SH-SY5Y (cell line): ENCODE measurements around the gene ARMC3.
A peak's percentile ranks its signal among the peaks of the same experiment; 100 is the strongest.

ENCODE experiments used
- GATA2 ChIP-seq: IDR thresholded peaks from 2 replicates; pipeline ENCODE4 v1.6.1; 2011; ENCODE audit warnings: mild to moderate bottlenecking, low read depth, low read length
- GATA3 ChIP-seq: IDR thresholded peaks from 2 replicates; pipeline ENCODE4 v1.6.1; 2011; ENCODE audit warnings: low read depth, mild to moderate bottlenecking, low read length, moderate library complexity

ARMC3 gene

DNA sequence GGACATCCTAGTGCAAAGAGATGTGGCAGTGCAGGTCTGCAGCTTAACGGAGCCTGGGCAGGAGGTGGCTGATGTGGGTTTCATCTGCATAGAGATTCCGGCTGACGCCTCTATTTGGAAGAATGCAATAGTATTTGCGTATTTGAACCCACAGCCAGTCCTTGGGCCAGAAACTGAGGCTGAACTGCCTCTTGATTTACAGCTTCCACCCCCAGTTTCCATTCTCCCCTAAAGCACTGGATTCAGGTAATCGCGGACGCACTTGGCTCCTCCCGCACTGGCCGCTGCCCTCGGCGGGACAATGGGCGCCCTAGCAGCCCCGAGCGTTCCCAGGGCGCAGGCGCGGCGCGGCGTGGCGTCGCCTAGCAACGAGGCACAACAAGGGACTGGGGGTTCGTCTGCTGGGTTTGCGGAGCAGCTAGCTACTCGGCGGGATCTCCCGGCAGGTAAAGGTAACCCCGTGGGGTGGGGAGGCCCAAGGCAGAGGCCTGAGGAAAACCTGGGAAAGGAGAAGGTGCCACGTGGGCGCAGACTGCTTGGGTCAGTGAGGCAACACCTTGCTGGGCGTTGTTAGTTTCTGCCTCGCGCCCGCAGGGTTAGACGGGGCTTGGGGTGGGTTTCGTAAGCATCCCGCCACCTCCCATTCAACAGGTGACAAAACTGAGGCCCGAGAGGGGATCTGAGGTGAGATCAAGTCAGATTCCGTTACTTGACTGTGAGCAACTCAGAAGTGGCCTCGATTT, at the start of gene ARMC3:
Gene ARMC3, plus strand, starts transcription at position 393 of the 743 bp plus-strand sequence. CDS start 3,944 bp downstream, outside the sequence.
- TF ChIP-seq GATA2 = no peak
- TF ChIP-seq GATA3 = no peak

DNA sequence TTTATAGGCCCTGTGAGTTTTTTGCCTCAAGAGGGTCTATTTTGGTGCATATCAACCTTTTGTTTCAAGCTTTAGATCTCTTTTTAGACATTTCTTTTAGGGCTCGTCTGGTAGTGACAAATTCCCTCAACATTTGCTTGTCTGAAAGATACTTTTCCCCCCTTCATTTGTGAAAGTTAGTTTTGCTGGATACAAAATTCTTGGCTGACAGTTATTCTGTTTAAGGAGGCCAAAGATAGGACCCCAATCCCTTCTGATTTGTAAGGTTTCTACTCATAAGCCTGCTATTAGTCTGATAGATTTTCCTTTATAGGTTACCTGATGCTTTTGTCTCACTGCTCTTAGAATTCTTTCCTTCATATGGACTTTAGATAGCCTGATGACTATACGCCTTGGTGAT, 36.1 kb upstream of the ARMC3 start:
- no peak for TF ChIP-seq GATA2

- no peak for TF ChIP-seq GATA3
- no peak for TF ChIP-seq GATA2
Observed at GRCh38 chr10:22893781-22894180, 34.1 kb upstream of the ARMC3 start.

GRCh38 chr10:22894714-22895113, 33.1 kb upstream of the ARMC3 start:
- TF ChIP-seq GATA2 = no peak
- TF ChIP-seq GATA3 = no peak

DNA sequence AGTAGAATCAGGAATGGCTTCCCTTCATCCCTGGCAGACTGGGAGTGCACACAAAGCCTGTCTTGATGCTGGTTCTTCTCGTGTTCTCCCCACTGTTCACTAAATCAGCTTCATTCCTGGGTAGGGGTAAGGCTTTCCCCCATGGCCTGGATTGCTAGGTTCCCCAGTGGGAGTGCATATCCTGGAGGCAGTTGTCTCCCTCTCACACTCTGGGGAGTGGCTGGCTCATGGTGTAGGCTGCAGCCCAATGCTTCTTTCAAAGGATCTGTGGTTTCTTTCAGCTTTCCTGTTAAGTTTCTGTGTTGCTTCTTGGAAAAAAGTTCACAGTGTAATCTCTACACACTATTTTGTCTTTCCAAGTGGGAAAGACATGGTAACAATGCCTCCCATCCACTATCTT, 32.6 kb upstream of the ARMC3 start:
- TF ChIP-seq GATA3 (no peak), GATA2 (no peak)

DNA sequence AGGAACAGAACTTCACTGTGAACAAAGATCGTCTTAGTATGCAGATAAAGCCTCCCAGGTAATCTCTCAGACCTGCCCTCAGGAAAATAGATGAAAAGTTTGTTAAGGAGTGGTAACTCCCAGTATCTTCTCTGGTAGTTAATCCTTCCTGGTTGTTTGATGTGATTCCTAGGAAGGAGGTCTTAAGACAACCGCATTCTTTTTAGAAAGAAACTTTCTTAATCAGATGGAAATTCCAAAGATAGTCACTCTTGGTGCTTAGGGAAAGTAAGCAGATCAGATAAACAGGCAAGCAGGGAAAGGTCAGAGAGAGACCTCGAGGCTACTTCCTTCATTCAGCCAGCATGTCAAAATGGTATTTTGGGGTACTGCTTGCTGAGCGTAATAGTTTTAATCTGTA, 30.5 kb upstream of the ARMC3 start:
- TF ChIP-seq GATA3 = no peak
- TF ChIP-seq GATA2 = no peak

DNA sequence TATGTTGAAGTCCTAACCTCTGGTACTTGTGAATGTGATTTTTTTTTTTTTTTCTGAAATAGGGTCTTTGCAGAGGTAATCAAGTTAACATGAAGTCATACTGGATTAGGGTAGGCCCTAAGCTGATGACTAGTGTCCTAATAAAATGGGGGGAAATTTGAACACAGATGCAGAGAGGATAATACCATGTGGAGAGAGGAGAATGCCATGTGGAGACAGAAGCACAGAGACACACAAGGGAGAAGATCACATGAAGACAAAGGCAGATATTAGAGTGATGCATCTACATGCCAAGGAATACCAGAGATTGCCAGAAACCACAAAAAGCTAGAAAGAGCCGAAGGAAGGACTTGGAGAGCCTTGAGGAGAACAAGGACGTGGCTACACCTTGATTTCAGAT, 28.5 kb upstream of the ARMC3 start:
- no peak for TF ChIP-seq GATA2
- TF ChIP-seq GATA3 = no peak

DNA sequence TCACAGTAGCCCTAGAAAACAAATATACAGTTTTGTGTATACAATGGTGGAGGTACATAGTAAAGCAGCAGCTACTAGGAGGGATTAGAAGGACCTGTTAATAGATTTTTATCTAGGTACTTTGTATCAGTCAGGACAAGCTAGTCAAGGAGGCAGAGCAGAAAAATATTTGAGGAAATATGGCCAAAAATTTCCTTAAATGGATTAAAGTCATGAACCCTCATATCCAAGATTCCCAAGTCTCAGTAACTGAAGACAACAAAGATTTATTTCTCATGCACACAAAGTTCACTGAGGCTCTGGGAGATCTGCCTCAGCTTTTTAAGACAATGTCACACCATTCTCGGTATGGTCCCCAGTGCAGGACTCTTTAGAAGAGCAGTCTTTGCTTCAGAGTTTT, 28.1 kb upstream of the ARMC3 start:
- TF ChIP-seq GATA2 = no peak
- no peak for TF ChIP-seq GATA3

GRCh38 chr10:22900841-22901601, 26.8 kb upstream of the ARMC3 start:
- TF ChIP-seq GATA2 (no peak), GATA3 (no peak)

- no peak for TF ChIP-seq GATA3
- TF ChIP-seq GATA2 = no peak
Observed at GRCh38 chr10:22903694-22904093, 24.2 kb upstream of the ARMC3 start.

- TF ChIP-seq GATA2 (no peak), GATA3 (no peak)
Observed at GRCh38 chr10:22906767-22907166, 21.1 kb upstream of the ARMC3 start.

- no peak for TF ChIP-seq GATA2
- TF ChIP-seq GATA3 = no peak
Observed at GRCh38 chr10:22908837-22909236, 19.0 kb upstream of the ARMC3 start.

GRCh38 chr10:22911067-22911466, 16.8 kb upstream of the ARMC3 start:
- TF ChIP-seq GATA3 = no peak
- TF ChIP-seq GATA2 = no peak

- peak; percentile 66 for TF ChIP-seq GATA3
- TF ChIP-seq GATA2 = peak; percentile 52
Observed at GRCh38 chr10:22911889-22912762, 15.7 kb upstream of the ARMC3 start.

GRCh38 chr10:22912763-22913384, 15.0 kb upstream of the ARMC3 start:
- TF ChIP-seq GATA2 (peak; percentile 44; the same call in 1 of the 2 replicates), GATA3 (peak; percentile 48)
